ENCODE measurements around the gene AIFM2.
"Not testable (repeated sequence)": the region's sequence is repeated elsewhere in the genome, so short reads cannot be mapped to it uniquely, and the experiment has no call there.

The AIFM2 gene

GRCh38 chr10:70162151-70162891, 29.7 kb upstream of the AIFM2 start:
- Histone ChIP-seq H3K27ac (ENCODE audit: poor library complexity, severe bottlenecking) (no peak overlapping the region), H3K27me3 (ENCODE audit: insufficient read depth, poor library complexity, severe bottlenecking) (no peaks in the 10 kb centered on the region), H3K36me3 (ENCODE audit: low read depth) (peaks cover 72% of the 10 kb centered on the region), H3K9me3 (ENCODE audit: severe bottlenecking) (no peaks in the 10 kb centered on the region), H3K4me1 (ENCODE audit: insufficient read depth, poor library complexity, severe bottlenecking) (peaks cover 5% of the 10 kb centered on the region), H3K4me3 (ENCODE audit: severe bottlenecking) (no peak overlapping the region)
- no peak for DNase-seq (ENCODE audit: low spot score)
- no peak for TF ChIP-seq CTCF (IDR thresholded peaks at IDR 0.05; ENCODE audit: poor library complexity, severe bottlenecking)
- ATAC-seq (ENCODE audit: low read depth): no peak

GRCh38 chr10:70160798-70161197, 28.2 kb upstream of the AIFM2 start:
- H3K9me3 ChIP-seq (ENCODE audit: severe bottlenecking): no peaks in the 10 kb centered on the region
- H3K4me1 ChIP-seq (ENCODE audit: insufficient read depth, poor library complexity, severe bottlenecking): peaks cover 5% of the 10 kb centered on the region
- TF ChIP-seq CTCF (IDR thresholded peaks at IDR 0.05; ENCODE audit: poor library complexity, severe bottlenecking): no peak
- ATAC-seq (ENCODE audit: low read depth) (no peak), DNase-seq (ENCODE audit: low spot score) (no peak)
- no peaks in the 10 kb centered on the region for H3K27me3 ChIP-seq (ENCODE audit: insufficient read depth, poor library complexity, severe bottlenecking)
- peaks cover 73% of the 10 kb centered on the region for H3K36me3 ChIP-seq (ENCODE audit: low read depth)
- H3K4me3 ChIP-seq (ENCODE audit: severe bottlenecking): no peak overlapping the region
- H3K27ac ChIP-seq (ENCODE audit: poor library complexity, severe bottlenecking): no peak overlapping the region

DNA sequence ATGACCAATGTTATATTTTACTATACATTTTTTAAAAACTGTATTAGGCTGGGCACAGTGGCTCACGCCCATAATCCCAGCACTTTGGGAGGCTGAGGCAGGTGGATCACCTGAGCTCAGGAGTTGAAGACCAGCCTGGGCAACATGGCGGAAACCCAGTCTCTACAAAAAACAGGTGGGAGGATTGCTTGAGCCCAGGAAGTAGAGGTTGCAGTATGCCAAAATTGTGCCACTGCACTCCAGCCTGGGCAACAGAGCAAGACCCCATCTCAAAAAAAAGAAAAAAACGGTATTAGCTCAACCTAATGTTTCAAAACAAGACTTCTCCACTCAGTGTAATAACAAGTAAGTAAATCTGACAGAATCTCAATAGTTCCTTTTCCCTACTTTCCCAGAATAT, 26.7 kb upstream of the AIFM2 start:
- not testable (repeated sequence) for H3K4me3 ChIP-seq (ENCODE audit: severe bottlenecking); H3K9me3 ChIP-seq (ENCODE audit: severe bottlenecking); DNase-seq (ENCODE audit: low spot score); H3K27ac ChIP-seq (ENCODE audit: poor library complexity, severe bottlenecking); H3K27me3 ChIP-seq (ENCODE audit: insufficient read depth, poor library complexity, severe bottlenecking); ATAC-seq (ENCODE audit: low read depth); H3K4me1 ChIP-seq (ENCODE audit: insufficient read depth, poor library complexity, severe bottlenecking)
- H3K36me3 ChIP-seq (ENCODE audit: low read depth): peaks cover 76% of the 10 kb centered on the region

DNA sequence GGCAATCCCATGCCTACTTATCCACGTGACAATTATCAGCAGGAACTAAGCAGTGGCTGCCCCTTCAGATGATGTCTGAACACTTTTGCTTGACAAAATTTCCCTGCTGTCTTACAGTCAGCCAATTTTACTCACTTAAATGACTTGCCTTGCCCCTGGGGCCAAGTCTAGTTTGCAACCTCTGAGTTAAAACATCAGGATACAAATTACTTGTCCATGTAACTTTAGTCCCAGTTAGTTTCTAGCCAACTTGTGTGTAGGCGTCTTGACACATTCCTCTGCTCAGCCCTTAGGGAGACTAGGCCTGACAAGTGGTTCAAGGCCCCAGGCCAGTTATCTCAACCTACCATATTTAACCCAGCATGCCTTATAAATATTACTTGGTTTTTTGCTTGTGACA, 25.5 kb upstream of the AIFM2 start:
- DNase-seq (ENCODE audit: low spot score): no peak
- TF ChIP-seq CTCF (IDR thresholded peaks at IDR 0.05; ENCODE audit: poor library complexity, severe bottlenecking): no peak
- ATAC-seq (ENCODE audit: low read depth): no peak
- Histone ChIP-seq H3K27me3 (ENCODE audit: insufficient read depth, poor library complexity, severe bottlenecking) (no peaks in the 10 kb centered on the region), H3K9me3 (ENCODE audit: severe bottlenecking) (no peaks in the 10 kb centered on the region), H3K4me3 (ENCODE audit: severe bottlenecking) (no peak overlapping the region), H3K27ac (ENCODE audit: poor library complexity, severe bottlenecking) (no peak overlapping the region), H3K4me1 (ENCODE audit: insufficient read depth, poor library complexity, severe bottlenecking) (peaks cover 5% of the 10 kb centered on the region), H3K36me3 (ENCODE audit: low read depth) (peaks cover 82% of the 10 kb centered on the region)

GRCh38 chr10:70155255-70155838, 22.7 kb upstream of the AIFM2 start:
- ATAC-seq (ENCODE audit: low read depth) (no peak), DNase-seq (ENCODE audit: low spot score) (no peak)
- H3K9me3 ChIP-seq (ENCODE audit: severe bottlenecking): no peaks in the 10 kb centered on the region
- peaks cover 90% of the 10 kb centered on the region for H3K36me3 ChIP-seq (ENCODE audit: low read depth)
- no peak overlapping the region for H3K4me3 ChIP-seq (ENCODE audit: severe bottlenecking)
- H3K27ac ChIP-seq (ENCODE audit: poor library complexity, severe bottlenecking): no peak overlapping the region
- H3K27me3 ChIP-seq (ENCODE audit: insufficient read depth, poor library complexity, severe bottlenecking): no peaks in the 10 kb centered on the region
- peaks cover 2% of the 10 kb centered on the region for H3K4me1 ChIP-seq (ENCODE audit: insufficient read depth, poor library complexity, severe bottlenecking)
- no peak for TF ChIP-seq CTCF (IDR thresholded peaks at IDR 0.05; ENCODE audit: poor library complexity, severe bottlenecking)
